Activated naive CD4-positive, alpha-beta T cell treated with anti-CD3 and anti-CD28 coated beads, Interleukin-2, amount 50 U/mL, for 24 hours (primary cell): ENCODE measurements around the gene CD109.
"Not testable (repeated sequence)": the region's sequence is repeated elsewhere in the genome, so short reads cannot be mapped to it uniquely, and the experiment has no call there.

ENCODE experiments used
- H3K27ac Mint-ChIP-seq: one replicate; pipeline ENCODE4 v1.8.0; 2021; ENCODE audit warnings: mild to moderate bottlenecking, mixed read lengths
- H3K27me3 Mint-ChIP-seq: one replicate; pipeline ENCODE4 v1.8.0; 2021; ENCODE audit warnings: mixed read lengths
- H3K36me3 Mint-ChIP-seq: one replicate; pipeline ENCODE4 v1.8.0; 2021; ENCODE audit warnings: mixed read lengths
- H3K4me1 Mint-ChIP-seq: one replicate; pipeline ENCODE4 v1.8.0; 2021; ENCODE audit warnings: mixed read lengths
- H3K4me3 Mint-ChIP-seq: one replicate; pipeline ENCODE4 v1.8.0; 2021; ENCODE audit warnings: mild to moderate bottlenecking, mixed read lengths
- H3K9me3 Mint-ChIP-seq: one replicate; pipeline ENCODE4 v1.8.0; 2021; ENCODE audit warnings: mixed read lengths

Gene CD109

GRCh38 chr6:73782911-73783310, 86.9 kb downstream of the CD109 start:
- Mint-ChIP-seq H3K27ac (no peak overlapping the region), H3K4me3 (no peak overlapping the region), H3K36me3 (no peaks in the 10 kb centered on the region), H3K4me1 (no peaks in the 10 kb centered on the region), H3K9me3 (no peaks in the 10 kb centered on the region), H3K27me3 (no peaks in the 10 kb centered on the region)

GRCh38 chr6:73784726-73785505, 88.9 kb downstream of the CD109 start:
- no peaks in the 10 kb centered on the region for H3K27me3 Mint-ChIP-seq
- H3K27ac Mint-ChIP-seq: no peak overlapping the region
- H3K36me3 Mint-ChIP-seq: no peaks in the 10 kb centered on the region
- H3K4me3 Mint-ChIP-seq: no peak overlapping the region
- no peaks in the 10 kb centered on the region for H3K4me1 Mint-ChIP-seq
- no peaks in the 10 kb centered on the region for H3K9me3 Mint-ChIP-seq

DNA sequence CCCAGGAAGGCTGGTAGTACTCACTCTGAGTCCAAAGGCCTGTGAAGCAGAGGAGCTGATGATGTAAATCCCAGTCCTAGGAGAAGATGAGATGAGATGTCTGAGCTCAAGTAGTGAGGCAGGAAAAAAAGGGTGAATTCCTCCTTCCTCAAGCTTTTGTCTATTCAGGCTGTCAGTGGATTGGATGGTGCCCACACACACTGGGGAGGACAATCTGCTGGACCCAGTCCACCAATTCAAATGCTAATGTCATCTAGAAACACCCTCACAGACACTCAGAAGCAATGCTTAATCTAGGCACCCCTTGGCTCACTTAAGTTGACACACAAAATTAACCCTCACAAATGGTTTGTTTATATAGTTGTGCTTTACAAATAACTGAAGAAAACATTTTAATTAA, 94.6 kb downstream of the CD109 start:
- Mint-ChIP-seq H3K27me3 (no peaks in the 10 kb centered on the region), H3K4me1 (no peaks in the 10 kb centered on the region), H3K9me3 (no peaks in the 10 kb centered on the region), H3K36me3 (peaks cover 2% of the 10 kb centered on the region), H3K4me3 (no peak overlapping the region), H3K27ac (no peak overlapping the region)

- Mint-ChIP-seq H3K36me3 (peaks cover 2% of the 10 kb centered on the region), H3K27me3 (no peaks in the 10 kb centered on the region), H3K27ac (no peak overlapping the region), H3K9me3 (no peaks in the 10 kb centered on the region), H3K4me1 (no peaks in the 10 kb centered on the region), H3K4me3 (no peak overlapping the region)
Observed at GRCh38 chr6:73791336-73791735, 95.3 kb downstream of the CD109 start.

DNA sequence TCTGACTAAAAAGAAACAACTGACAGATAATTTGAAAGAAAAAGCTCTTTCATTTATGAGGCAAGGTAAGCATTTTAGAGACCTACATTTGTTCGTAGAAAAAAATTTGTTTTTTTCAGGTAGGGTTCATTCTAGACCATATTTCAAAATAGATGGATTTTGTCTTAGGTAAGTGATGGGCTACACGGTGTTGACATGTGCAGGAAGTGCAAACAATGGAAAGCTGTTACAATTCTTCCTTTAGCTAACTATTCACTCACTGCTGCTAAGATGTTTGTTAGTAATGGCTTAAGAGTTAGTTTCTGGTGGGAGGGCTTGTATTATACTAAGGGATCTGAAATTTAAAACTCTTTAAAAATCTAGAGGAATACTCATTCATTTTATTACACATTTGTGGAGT, 96.7 kb downstream of the CD109 start:
- no peak overlapping the region for H3K27ac Mint-ChIP-seq
- no peak overlapping the region for H3K4me3 Mint-ChIP-seq
- H3K9me3 Mint-ChIP-seq: no peaks in the 10 kb centered on the region
- H3K27me3 Mint-ChIP-seq: no peaks in the 10 kb centered on the region
- peaks cover 2% of the 10 kb centered on the region for H3K36me3 Mint-ChIP-seq
- no peaks in the 10 kb centered on the region for H3K4me1 Mint-ChIP-seq

GRCh38 chr6:73796881-73797280, 100.9 kb downstream of the CD109 start:
- Mint-ChIP-seq H3K4me3 (no peak overlapping the region), H3K9me3 (no peaks in the 10 kb centered on the region), H3K36me3 (peaks cover 2% of the 10 kb centered on the region)

GRCh38 chr6:73797861-73798260, 101.9 kb downstream of the CD109 start:
- Mint-ChIP-seq H3K4me1 (no peaks in the 10 kb centered on the region), H3K36me3 (peaks cover 2% of the 10 kb centered on the region), H3K27me3 (no peaks in the 10 kb centered on the region), H3K27ac (no peak overlapping the region), H3K4me3 (no peak overlapping the region), H3K9me3 (no peaks in the 10 kb centered on the region)

More at GRCh38 chr6:73796881-73797280, 100.9 kb downstream of the CD109 start:
- no peak overlapping the region for H3K27ac Mint-ChIP-seq
- no peaks in the 10 kb centered on the region for H3K4me1 Mint-ChIP-seq
- no peaks in the 10 kb centered on the region for H3K27me3 Mint-ChIP-seq

DNA sequence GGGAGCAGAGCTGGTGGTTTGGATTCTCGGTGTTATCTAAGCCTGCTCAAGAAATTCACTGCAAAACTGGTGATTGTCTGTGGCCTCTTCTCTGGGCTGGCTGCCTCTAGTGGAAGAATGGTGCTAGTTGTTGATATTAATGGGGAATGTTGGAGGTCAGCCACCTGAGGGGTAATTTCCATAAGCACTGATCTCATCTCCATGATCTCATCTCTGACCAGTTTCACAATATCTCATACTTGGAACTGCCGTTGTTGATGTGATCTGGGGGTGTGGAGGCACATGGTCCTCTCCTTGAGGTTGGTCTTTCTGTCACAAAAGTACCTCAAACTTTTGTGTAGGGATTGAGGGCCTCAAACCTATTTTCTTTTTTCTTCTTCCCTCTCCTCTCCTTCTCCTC, 102.6 kb downstream of the CD109 start:
- Mint-ChIP-seq H3K36me3 (peaks cover 3% of the 10 kb centered on the region), H3K4me1 (no peaks in the 10 kb centered on the region), H3K4me3 (no peak overlapping the region), H3K9me3 (no peaks in the 10 kb centered on the region), H3K27me3 (no peaks in the 10 kb centered on the region), H3K27ac (no peak overlapping the region)

DNA sequence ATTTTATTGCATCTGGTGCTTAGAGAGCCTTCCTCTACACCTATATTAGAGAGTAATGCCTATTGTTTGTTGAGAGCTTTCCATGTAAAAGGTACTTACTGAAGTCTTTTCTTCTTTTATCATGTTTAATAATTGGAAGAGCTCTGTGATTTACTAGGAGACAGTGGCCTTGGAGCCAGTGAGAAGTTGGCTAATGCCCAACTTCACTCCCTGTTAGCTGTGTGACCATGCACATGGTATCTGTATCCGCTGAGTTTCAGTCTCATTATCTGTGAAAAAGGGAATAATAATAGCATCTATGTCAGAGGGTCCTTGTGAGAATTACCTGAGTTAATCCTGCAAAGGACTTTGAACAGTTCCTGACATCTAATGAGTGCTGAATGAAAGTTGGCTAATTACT, 105.0 kb downstream of the CD109 start:
- peaks cover 1% of the 10 kb centered on the region for H3K36me3 Mint-ChIP-seq
- no peak overlapping the region for H3K4me3 Mint-ChIP-seq
- no peaks in the 10 kb centered on the region for H3K4me1 Mint-ChIP-seq
- no peaks in the 10 kb centered on the region for H3K9me3 Mint-ChIP-seq
- H3K27me3 Mint-ChIP-seq: no peaks in the 10 kb centered on the region
- no peak overlapping the region for H3K27ac Mint-ChIP-seq

- H3K27ac Mint-ChIP-seq: no peak overlapping the region
- peaks cover 1% of the 10 kb centered on the region for H3K36me3 Mint-ChIP-seq
- H3K27me3 Mint-ChIP-seq: no peaks in the 10 kb centered on the region
- H3K9me3 Mint-ChIP-seq: no peaks in the 10 kb centered on the region
- H3K4me3 Mint-ChIP-seq: no peak overlapping the region
- H3K4me1 Mint-ChIP-seq: no peaks in the 10 kb centered on the region
Observed at GRCh38 chr6:73801652-73802268, 105.8 kb downstream of the CD109 start.

DNA sequence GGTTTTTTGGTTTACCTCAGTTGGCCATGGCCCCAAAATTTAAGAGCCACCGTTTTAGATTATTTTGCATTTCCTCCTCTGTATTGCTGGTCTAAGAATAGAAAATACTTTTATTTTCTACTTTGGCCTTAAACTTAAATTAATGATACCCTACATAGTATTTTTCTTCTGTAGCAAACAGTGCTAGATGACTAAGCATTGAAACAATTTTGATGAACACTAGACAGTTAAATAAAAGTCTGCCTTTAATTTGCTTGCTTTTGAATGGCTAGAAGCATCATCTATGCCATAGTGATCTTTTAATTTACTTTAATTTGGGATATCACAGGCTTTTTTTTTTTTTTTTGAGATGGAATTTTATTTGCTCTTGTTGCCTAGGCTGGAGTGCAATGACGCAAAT, 106.4 kb downstream of the CD109 start:
- Mint-ChIP-seq H3K27ac (no peak overlapping the region), H3K4me3 (no peak overlapping the region), H3K27me3 (no peaks in the 10 kb centered on the region), H3K4me1 (no peaks in the 10 kb centered on the region), H3K36me3 (peaks cover 1% of the 10 kb centered on the region), H3K9me3 (no peaks in the 10 kb centered on the region)

GRCh38 chr6:73803562-73804241, 107.7 kb downstream of the CD109 start:
- Mint-ChIP-seq H3K4me3 (no peak overlapping the region), H3K27me3 (no peaks in the 10 kb centered on the region), H3K9me3 (no peaks in the 10 kb centered on the region), H3K36me3 (peaks cover 1% of the 10 kb centered on the region), H3K27ac (no peak overlapping the region), H3K4me1 (no peaks in the 10 kb centered on the region)

- not testable (repeated sequence) for H3K4me3 Mint-ChIP-seq, H3K27me3 Mint-ChIP-seq, H3K9me3 Mint-ChIP-seq, H3K4me1 Mint-ChIP-seq, H3K36me3 Mint-ChIP-seq, H3K27ac Mint-ChIP-seq
Observed at GRCh38 chr6:73805221-73805620, 109.2 kb downstream of the CD109 start.

GRCh38 chr6:73805982-73806381, 110.0 kb downstream of the CD109 start:
- not testable (repeated sequence) for H3K4me3 Mint-ChIP-seq

DNA sequence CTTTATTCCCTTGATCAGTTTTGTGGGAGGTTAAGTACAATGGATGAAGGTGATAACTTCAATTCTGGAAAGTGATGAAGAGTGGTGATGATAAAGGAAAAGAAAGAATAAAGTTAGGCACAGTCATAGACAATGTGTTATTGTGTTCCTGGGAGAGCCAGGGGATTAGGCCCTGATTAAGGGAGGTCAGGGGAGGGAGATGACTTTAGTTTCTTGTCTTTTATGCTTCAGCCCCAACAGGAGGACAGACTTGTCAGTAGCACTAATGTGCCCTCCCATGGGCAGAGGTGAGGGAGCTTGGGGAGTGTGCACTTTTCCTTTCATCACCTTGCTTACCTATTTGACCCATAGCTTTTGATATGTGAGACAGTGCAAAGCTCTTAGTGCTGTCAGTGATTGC, 115.7 kb downstream of the CD109 start:
- Mint-ChIP-seq H3K9me3 (no peaks in the 10 kb centered on the region), H3K36me3 (no peaks in the 10 kb centered on the region), H3K4me3 (no peak overlapping the region), H3K27ac (no peak overlapping the region), H3K27me3 (no peaks in the 10 kb centered on the region), H3K4me1 (no peaks in the 10 kb centered on the region)

More at GRCh38 chr6:73805982-73806381, 110.0 kb downstream of the CD109 start:
- H3K4me1 Mint-ChIP-seq, H3K36me3 Mint-ChIP-seq, H3K27me3 Mint-ChIP-seq, H3K27ac Mint-ChIP-seq, H3K9me3 Mint-ChIP-seq: not testable (repeated sequence)

GRCh38 chr6:73817253-73817652, 121.2 kb downstream of the CD109 start:
- Mint-ChIP-seq H3K27me3 (no peaks in the 10 kb centered on the region), H3K36me3 (no peaks in the 10 kb centered on the region), H3K4me3 (no peak overlapping the region), H3K4me1 (no peaks in the 10 kb centered on the region), H3K27ac (no peak overlapping the region), H3K9me3 (no peaks in the 10 kb centered on the region)
